Measurements from ENCODE around the gene GUF1.

Gene GUF1

DNA sequence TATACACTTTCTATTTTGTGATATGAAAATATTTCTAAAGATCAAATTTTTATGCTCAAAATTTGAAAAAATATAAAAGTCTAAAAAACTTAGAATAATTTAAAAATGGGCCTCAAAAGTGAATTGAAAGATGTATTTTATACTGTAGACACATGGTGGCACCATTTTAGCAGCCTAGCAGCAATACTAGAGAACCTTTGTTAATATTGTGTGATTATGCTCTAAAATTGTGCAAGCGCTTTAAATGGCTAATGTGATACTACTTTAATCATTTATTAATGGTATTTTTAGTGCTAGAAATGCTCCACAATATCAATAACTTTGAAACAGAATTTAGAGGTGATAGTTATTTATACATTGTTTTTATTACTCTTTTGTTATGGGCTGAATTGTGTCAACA, 3.7 kb upstream of the GUF1 start:
- intact Hi-C loops (cut with DNase I; ENCODE audit: low total_unique reads): no loop called here
- TF ChIP-seq, protein P1, sequence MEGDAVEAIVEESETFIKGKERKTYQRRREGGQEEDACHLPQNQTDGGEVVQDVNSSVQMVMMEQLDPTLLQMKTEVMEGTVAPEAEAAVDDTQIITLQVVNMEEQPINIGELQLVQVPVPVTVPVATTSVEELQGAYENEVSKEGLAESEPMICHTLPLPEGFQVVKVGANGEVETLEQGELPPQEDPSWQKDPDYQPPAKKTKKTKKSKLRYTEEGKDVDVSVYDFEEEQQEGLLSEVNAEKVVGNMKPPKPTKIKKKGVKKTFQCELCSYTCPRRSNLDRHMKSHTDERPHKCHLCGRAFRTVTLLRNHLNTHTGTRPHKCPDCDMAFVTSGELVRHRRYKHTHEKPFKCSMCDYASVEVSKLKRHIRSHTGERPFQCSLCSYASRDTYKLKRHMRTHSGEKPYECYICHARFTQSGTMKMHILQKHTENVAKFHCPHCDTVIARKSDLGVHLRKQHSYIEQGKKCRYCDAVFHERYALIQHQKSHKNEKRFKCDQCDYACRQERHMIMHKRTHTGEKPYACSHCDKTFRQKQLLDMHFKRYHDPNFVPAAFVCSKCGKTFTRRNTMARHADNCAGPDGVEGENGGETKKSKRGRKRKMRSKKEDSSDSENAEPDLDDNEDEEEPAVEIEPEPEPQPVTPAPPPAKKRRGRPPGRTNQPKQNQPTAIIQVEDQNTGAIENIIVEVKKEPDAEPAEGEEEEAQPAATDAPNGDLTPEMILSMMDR (IDR thresholded peaks at IDR 0.05): no peak
- no peak for DNase-seq
- Histone ChIP-seq H3K36me3 (no peaks in the 10 kb centered on the region), H3K27ac (no peak overlapping the region), H3K27me3 (no peaks in the 10 kb centered on the region), H3K4me1 (peaks cover 0 to 6% (median 5%) of the 10 kb centered on the region in 4 donors), H3K9me3 (no peaks in the 10 kb centered on the region), H3K4me3 (no peak overlapping the region)

DNA sequence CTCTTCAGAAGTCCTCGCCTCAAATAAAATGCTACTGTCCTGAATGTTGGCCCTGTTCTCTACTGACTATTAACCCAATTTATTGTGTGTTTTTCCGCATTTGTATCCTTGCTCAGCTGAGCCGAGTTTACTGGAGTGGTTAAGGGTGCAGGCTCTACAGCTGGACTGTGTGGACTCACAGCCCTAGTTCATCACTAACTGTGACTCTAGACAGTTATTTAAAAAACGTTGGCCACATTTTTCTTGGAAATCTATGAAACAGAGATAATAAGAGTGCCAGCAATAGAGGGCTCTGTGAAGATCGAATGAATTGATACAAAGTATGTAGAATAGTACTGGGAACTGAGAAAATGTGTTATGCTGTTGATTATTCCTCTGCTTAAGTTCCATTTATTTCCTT, 2.9 kb upstream of the GUF1 start:
- TF ChIP-seq, protein P1 (IDR thresholded peaks at IDR 0.05): no peak
- Histone ChIP-seq H3K27me3 (no peaks in the 10 kb centered on the region), H3K9me3 (no peaks in the 10 kb centered on the region), H3K27ac (no peak overlapping the region), H3K36me3 (no peaks in the 10 kb centered on the region), H3K4me3 (no peak overlapping the region), H3K4me1 (peaks cover 0 to 15% (median 5%) of the 10 kb centered on the region in 4 donors)
- intact Hi-C loops (cut with DNase I; ENCODE audit: low total_unique reads): no loop called here
- no peak for DNase-seq

DNA sequence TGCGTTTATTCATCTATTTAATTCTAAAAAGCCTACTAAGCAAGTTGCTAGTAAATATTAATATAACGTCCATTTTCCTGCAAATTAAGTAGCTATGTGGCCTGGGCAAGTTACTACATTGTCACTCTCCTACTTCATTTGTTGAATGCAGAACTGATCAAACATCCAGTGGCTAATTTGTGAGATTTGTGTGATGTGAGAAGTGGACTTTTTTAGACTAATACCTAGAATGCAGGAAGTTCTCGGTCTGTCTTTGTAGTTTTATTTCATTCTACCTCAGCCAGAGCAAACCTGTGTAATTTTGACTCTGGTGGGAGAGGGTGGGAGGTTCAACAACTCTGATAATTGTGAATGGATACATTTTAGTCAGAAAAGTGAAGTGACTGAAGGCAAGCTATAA, 840 bp downstream of the GUF1 start:
- DNase-seq: no peak
- peak overlapping the region; percentile 74 to 88 for H3K4me3 ChIP-seq
- H3K27me3 ChIP-seq: no peaks in the 10 kb centered on the region
- TF ChIP-seq, protein P1 (IDR thresholded peaks at IDR 0.05): no peak
- intact Hi-C loops (cut with DNase I; ENCODE audit: low total_unique reads): no loop called here
- H3K36me3 ChIP-seq: peaks cover 3 to 13% (median 11%) of the 10 kb centered on the region in 3 donors
- peaks cover 0 to 15% (median 7%) of the 10 kb centered on the region in 4 donors for H3K4me1 ChIP-seq
- H3K9me3 ChIP-seq: no peaks in the 10 kb centered on the region
- peak overlapping the region; percentile 88 to 90 for H3K27ac ChIP-seq

DNA sequence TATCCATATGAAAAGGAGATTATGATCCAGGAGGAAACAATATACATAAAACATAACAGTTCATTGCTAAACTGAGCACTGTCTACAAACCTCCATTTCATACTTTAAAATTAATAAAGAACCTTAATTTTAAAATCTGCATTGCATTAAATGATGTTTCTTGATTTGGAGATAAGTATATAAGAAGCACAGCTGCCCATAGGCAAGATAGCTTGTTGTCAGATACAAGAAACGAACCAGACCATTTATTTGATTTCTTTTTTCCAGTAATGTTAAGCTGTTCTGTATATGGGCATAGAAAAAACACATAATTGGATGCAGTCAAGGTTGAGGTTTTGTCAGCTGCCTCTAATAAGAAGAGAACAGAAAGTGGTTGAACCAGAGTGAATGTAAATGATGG, 6.4 kb downstream of the GUF1 start:
- no peak overlapping the region for H3K4me3 ChIP-seq
- intact Hi-C loops (cut with DNase I; ENCODE audit: low total_unique reads): no loop called here
- DNase-seq: no peak
- H3K27me3 ChIP-seq: no peaks in the 10 kb centered on the region
- peaks cover 0 to 7% (median 2%) of the 10 kb centered on the region in 4 donors for H3K4me1 ChIP-seq
- no peak overlapping the region for H3K27ac ChIP-seq
- TF ChIP-seq, protein P1 (IDR thresholded peaks at IDR 0.05): no peak
- H3K9me3 ChIP-seq: no peaks in the 10 kb centered on the region
- peaks cover 17 to 53% (median 35%) of the 10 kb centered on the region in 3 donors for H3K36me3 ChIP-seq

DNA sequence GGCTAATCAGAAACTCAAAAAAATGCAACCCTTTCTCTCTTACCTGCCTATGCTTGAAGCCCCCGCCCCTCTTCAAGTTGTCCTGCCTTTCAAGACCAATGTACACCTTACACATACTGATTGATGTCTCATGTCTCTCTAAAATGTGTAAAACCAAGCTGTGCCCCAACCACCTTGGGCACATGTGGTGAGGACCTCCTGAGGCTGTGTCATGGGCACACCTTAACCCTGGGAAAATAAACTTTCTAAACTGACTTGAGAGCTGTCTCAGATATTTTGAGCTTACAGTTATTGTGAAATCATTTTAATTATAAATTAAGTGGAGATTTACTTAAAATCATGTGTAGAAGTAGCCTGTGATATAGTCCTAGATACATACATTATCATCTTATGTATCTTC, 22.2 kb downstream of the GUF1 start:
- Histone ChIP-seq H3K4me3 (no peak overlapping the region), H3K4me1 (no peaks in the 10 kb centered on the region), H3K27me3 (no peaks in the 10 kb centered on the region), H3K27ac (no peak overlapping the region), H3K36me3 (peaks cover 43 to 86% (median 64%) of the 10 kb centered on the region in 3 donors), H3K9me3 (no peaks in the 10 kb centered on the region)
- intact Hi-C loops (cut with DNase I; ENCODE audit: low total_unique reads): no loop called here
- DNase-seq: no peak
- TF ChIP-seq, protein P1 (IDR thresholded peaks at IDR 0.05): no peak

DNA sequence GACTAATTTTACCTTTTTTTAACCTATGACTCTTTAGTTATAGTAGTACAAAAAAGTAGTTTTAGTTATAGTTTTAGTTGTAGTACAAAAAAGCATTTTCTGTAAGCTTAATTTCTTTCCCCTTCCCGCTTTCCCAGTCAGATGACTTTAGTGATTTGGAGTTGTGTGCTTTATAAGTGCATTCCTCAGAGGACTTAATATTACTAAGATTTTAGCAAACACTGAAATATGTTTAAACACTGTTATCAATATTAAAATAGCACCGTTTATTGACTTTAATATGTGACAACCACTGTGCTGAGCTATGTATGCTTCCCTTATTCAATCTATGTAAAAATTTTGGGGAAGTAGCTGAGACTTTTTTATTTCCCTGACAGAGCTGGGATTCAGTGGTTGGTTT, 22.8 kb downstream of the GUF1 start:
- no peak overlapping the region for H3K4me3 ChIP-seq
- DNase-seq: no peak
- no peaks in the 10 kb centered on the region for H3K4me1 ChIP-seq
- intact Hi-C loops (cut with DNase I; ENCODE audit: low total_unique reads): no loop called here
- no peak overlapping the region for H3K27ac ChIP-seq
- TF ChIP-seq, protein P1 (IDR thresholded peaks at IDR 0.05): no peak
- H3K9me3 ChIP-seq: no peaks in the 10 kb centered on the region
- peaks cover 43 to 84% (median 61%) of the 10 kb centered on the region in 3 donors for H3K36me3 ChIP-seq
- H3K27me3 ChIP-seq: no peaks in the 10 kb centered on the region

Measured in tibial artery (tissue), 4 donors.